Measurements from ENCODE around the gene ACE2. TPM values are rescaled to one million over a fixed set of nuclear protein-coding genes. Genes with fewer than 3 reads are reported as not detected.

Gene ACE2
- total RNA-seq, 2 donors from 2014 or later: 0.33 to 2.7 TPM

- H3K36me3 ChIP-seq (ENCODE audit: control insufficient read depth, insufficient read depth, low read length): no peaks in the 10 kb centered on the region
- H3K27me3 ChIP-seq (ENCODE audit: control insufficient read depth, insufficient read depth, low read length, poor library complexity, severe bottlenecking): no peaks in the 10 kb centered on the region
- no peak for DNase-seq
- no peak overlapping the region for H3K27ac Mint-ChIP-seq
- TF ChIP-seq CTCF (conservative IDR thresholded peaks at IDR 0.05): no peak
- peaks cover 16% of the 10 kb centered on the region for H3K27me3 Mint-ChIP-seq (ENCODE audit: insufficient read depth)
- no peaks in the 10 kb centered on the region for H3K9me3 Mint-ChIP-seq
- no peaks in the 10 kb centered on the region for H3K36me3 Mint-ChIP-seq (ENCODE audit: low read depth)
- no peaks in the 10 kb centered on the region for H3K4me1 ChIP-seq (ENCODE audit: control insufficient read depth, insufficient read depth, low read length)
- H3K9ac ChIP-seq (ENCODE audit: extremely low read depth, low read length, poor library complexity, severe bottlenecking): no peak overlapping the region
- no peak overlapping the region for H3K4me3 Mint-ChIP-seq
- no peak overlapping the region for H3K27ac ChIP-seq (ENCODE audit: low read depth, low read length)
- no peaks in the 10 kb centered on the region for H3K4me1 Mint-ChIP-seq
- no peak overlapping the region for H3K4me3 ChIP-seq (ENCODE audit: low read length)
- H3K9me3 ChIP-seq (ENCODE audit: control insufficient read depth, low read length): no peaks in the 10 kb centered on the region
These were observed 71.6 kb downstream of the ACE2 start for GRCh38 chrX:15529165-15529564.

- TF ChIP-seq CTCF (conservative IDR thresholded peaks at IDR 0.05): no peak
- peaks cover 9% of the 10 kb centered on the region for H3K27me3 Mint-ChIP-seq (ENCODE audit: insufficient read depth)
- no peaks in the 10 kb centered on the region for H3K4me1 Mint-ChIP-seq
- no peak overlapping the region for H3K4me3 Mint-ChIP-seq
- no peaks in the 10 kb centered on the region for H3K36me3 Mint-ChIP-seq (ENCODE audit: low read depth)
- no peaks in the 10 kb centered on the region for H3K27me3 ChIP-seq (ENCODE audit: control insufficient read depth, insufficient read depth, low read length, poor library complexity, severe bottlenecking)
- 90 to 94% methylated on average over 2 to 8 of the region's 8 CpGs for WGBS, 2 experiments (ENCODE audit: insufficient coverage in 1 of 2, insufficient read length in 1 of 2)
- no peak overlapping the region for H3K9ac ChIP-seq (ENCODE audit: extremely low read depth, low read length, poor library complexity, severe bottlenecking)
- H3K27ac Mint-ChIP-seq: no peak overlapping the region
- H3K9me3 Mint-ChIP-seq: no peaks in the 10 kb centered on the region
- no peaks in the 10 kb centered on the region for H3K36me3 ChIP-seq (ENCODE audit: control insufficient read depth, insufficient read depth, low read length)
- H3K4me1 ChIP-seq (ENCODE audit: control insufficient read depth, insufficient read depth, low read length): no peaks in the 10 kb centered on the region
- DNase-seq: no peak
- H3K27ac ChIP-seq (ENCODE audit: low read depth, low read length): no peak overlapping the region
- no peaks in the 10 kb centered on the region for H3K9me3 ChIP-seq (ENCODE audit: control insufficient read depth, low read length)
- no peak overlapping the region for H3K4me3 ChIP-seq (ENCODE audit: low read length)
These were observed 74.9 kb downstream of the ACE2 start for GRCh38 chrX:15525664-15526416.

GRCh38 chrX:15524417-15524816 is 76.3 kb downstream of the ACE2 start:
- H3K9ac ChIP-seq (ENCODE audit: extremely low read depth, low read length, poor library complexity, severe bottlenecking): no peak overlapping the region

More at GRCh38 chrX:15524417-15524816, 76.3 kb downstream of the ACE2 start:
- H3K27me3 Mint-ChIP-seq (ENCODE audit: insufficient read depth): peaks cover 6% of the 10 kb centered on the region
- no peak overlapping the region for H3K27ac ChIP-seq (ENCODE audit: low read depth, low read length)
- DNase-seq: no peak
- no peaks in the 10 kb centered on the region for H3K27me3 ChIP-seq (ENCODE audit: control insufficient read depth, insufficient read depth, low read length, poor library complexity, severe bottlenecking)
- H3K36me3 ChIP-seq (ENCODE audit: control insufficient read depth, insufficient read depth, low read length): no peaks in the 10 kb centered on the region
- H3K4me3 ChIP-seq (ENCODE audit: low read length): no peak overlapping the region
- H3K9me3 ChIP-seq (ENCODE audit: control insufficient read depth, low read length): no peaks in the 10 kb centered on the region
- no peak for TF ChIP-seq CTCF (conservative IDR thresholded peaks at IDR 0.05)
- H3K9me3 Mint-ChIP-seq: no peaks in the 10 kb centered on the region
- H3K4me1 Mint-ChIP-seq: no peaks in the 10 kb centered on the region
- H3K27ac Mint-ChIP-seq: no peak overlapping the region
- H3K4me1 ChIP-seq (ENCODE audit: control insufficient read depth, insufficient read depth, low read length): no peaks in the 10 kb centered on the region
- no peaks in the 10 kb centered on the region for H3K36me3 Mint-ChIP-seq (ENCODE audit: low read depth)
- H3K4me3 Mint-ChIP-seq: no peak overlapping the region
